Fibroblast of lung (primary cell): ENCODE measurements around the gene ZNF492. TPM values are rescaled to one million over a fixed set of nuclear protein-coding genes. Genes with fewer than 3 reads are reported as not detected.

Experiments used
- DNase-seq, 2 donors: peaks; one replicate each; pipeline versions ENCODE4 v3.0.0 to v3.0.0-alpha.2; 2010; ENCODE audit warnings: low read depth in 2 of 2
- H2AFZ ChIP-seq: 2 replicates; pipeline ENCODE4 v1.5.1; 2012; ENCODE audit warnings: low read length, control low read depth, inconsistent platforms
- H3K27ac ChIP-seq: 2 replicates; pipeline ENCODE4 v1.5.1; 2011; ENCODE audit warnings: low read length, control low read depth; ENCODE audit not compliant: insufficient read depth
- H3K27me3 ChIP-seq: 2 replicates; pipeline ENCODE4 v1.5.1; 2011; ENCODE audit warnings: mild to moderate bottlenecking, low read length; ENCODE audit not compliant: control insufficient read depth, insufficient read depth
- H3K36me3 ChIP-seq: 2 replicates; pipeline ENCODE4 v1.5.1; 2011; ENCODE audit warnings: low read length; ENCODE audit not compliant: control insufficient read depth, insufficient read depth
- H3K4me1 ChIP-seq: 2 replicates; pipeline ENCODE4 v1.5.1; 2011; ENCODE audit warnings: low read length; ENCODE audit not compliant: control insufficient read depth, insufficient read depth; ENCODE audit errors: extremely low read depth
- H3K4me2 ChIP-seq: 2 replicates; pipeline ENCODE4 v1.5.1; 2011; ENCODE audit warnings: low read length, control low read depth; ENCODE audit not compliant: insufficient read depth; ENCODE audit errors: extremely low read depth
- H3K4me3 ChIP-seq, 4 experiments: fragments of 200-600 bp in 1 of 4; sonication (generic) in 1 of 4; replicated peaks in 1 of 4; 2 replicates each; pipeline ENCODE4 v1.5.1; 2011 to 2016; ENCODE audit warnings: low read length in 4 of 4, low read depth in 3 of 4, mild to moderate bottlenecking in 3 of 4, control low read depth in 2 of 4, inconsistent platforms in 1 of 4, mixed read lengths in 1 of 4; ENCODE audit not compliant: insufficient read depth in 1 of 4; ENCODE audit errors: control extremely low read depth in 1 of 4
- H3K79me2 ChIP-seq: 2 replicates; pipeline ENCODE4 v1.5.1; 2012; ENCODE audit warnings: mild to moderate bottlenecking, low read length, inconsistent platforms; ENCODE audit not compliant: control insufficient read depth, insufficient read depth
- H3K9ac ChIP-seq: 2 replicates; pipeline ENCODE4 v1.5.1; 2011; ENCODE audit warnings: mild to moderate bottlenecking, low read length, control low read depth; ENCODE audit not compliant: insufficient read depth
- H3K9me3 ChIP-seq: 2 replicates; pipeline ENCODE4 v1.5.1; 2012; ENCODE audit warnings: low read depth, low read length; ENCODE audit not compliant: control insufficient read depth, insufficient read depth
- H4K20me1 ChIP-seq: 2 replicates; pipeline ENCODE4 v1.5.1; 2011; ENCODE audit warnings: low read length; ENCODE audit not compliant: control insufficient read depth, insufficient read depth; ENCODE audit errors: extremely low read depth
- CTCF ChIP-seq, 2 donors: IDR thresholded peaks in 1 of 2; conservative IDR thresholded peaks in 1 of 2; 1 replicate in 1 of 2; 2 replicates in 1 of 2; pipeline ENCODE4 v1.5.1; 2011 to 2012; ENCODE audit warnings: low read length in 2 of 2, control low read depth in 1 of 2, inconsistent platforms in 1 of 2, low read depth in 1 of 2, mild to moderate bottlenecking in 1 of 2
- EZH2 ChIP-seq: IDR thresholded peaks from 2 replicates; pipeline ENCODE4 v1.5.1; 2012; ENCODE audit warnings: low read length, control low read depth, mild to moderate bottlenecking; ENCODE audit errors: missing control alignments
- polyA plus RNA-seq, 2 donors: library from polyadenylated mRNA; depleted of rRNA in 1 of 2; stranded (reverse) in 1 of 2; unstranded in 1 of 2; fragments of >200 nt; gene quantifications; 2 replicates each; pipeline ENCODE4 v1.2.1, GENCODE V29; 2011 to 2012; ENCODE audit warnings: missing spikeins in 1 of 2
- total RNA-seq: library from RNA; depleted of rRNA; stranded (reverse); fragments of >200 nt; gene quantifications from 2 replicates; pipeline ENCODE4 v1.2.1, GENCODE V29; 2014

The ZNF492 gene
- total and polyA plus RNA-seq, 2 donors (not counting 1 experiment from before 2014, with no cell fraction given), result 0.28 to 0.50 TPM

GRCh38 chr19:22617614-22618320, 16.4 kb upstream of the ZNF492 start:
- no peak overlapping the region for H3K9ac ChIP-seq
- no peaks in the 10 kb centered on the region for H4K20me1 ChIP-seq
- no peaks in the 10 kb centered on the region for H3K79me2 ChIP-seq
- H3K36me3 ChIP-seq, result no peaks in the 10 kb centered on the region
- no peak overlapping the region for H3K27ac ChIP-seq
- no peaks in the 10 kb centered on the region for H3K27me3 ChIP-seq
- no peak overlapping the region for H3K4me3 ChIP-seq
- H3K4me2 ChIP-seq, result no peak overlapping the region
- H3K4me1 ChIP-seq, result no peaks in the 10 kb centered on the region
- no peak for DNase-seq
- TF ChIP-seq EZH2 (no peak), CTCF (conservative IDR thresholded peaks at IDR 0.05 in 1 of 2, IDR thresholded peaks at IDR 0.05 in 1 of 2; ENCODE audit: low read depth in 1 of 2, low read length in 2 of 2) (no peak)
- no peak overlapping the region for H2AFZ ChIP-seq
- H3K9me3 ChIP-seq, result no peaks in the 10 kb centered on the region

GRCh38 chr19:22619371-22619770, 14.8 kb upstream of the ZNF492 start:
- TF ChIP-seq CTCF (conservative IDR thresholded peaks at IDR 0.05 in 1 of 2, IDR thresholded peaks at IDR 0.05 in 1 of 2; ENCODE audit: low read depth in 1 of 2, low read length in 2 of 2) (no peak), EZH2 (no peak)
- H3K4me1 ChIP-seq, result no peaks in the 10 kb centered on the region
- no peaks in the 10 kb centered on the region for H3K27me3 ChIP-seq
- H3K27ac ChIP-seq, result no peak overlapping the region
- DNase-seq, result no peak
- H3K4me2 ChIP-seq, result no peak overlapping the region
- H3K36me3 ChIP-seq, result no peaks in the 10 kb centered on the region
- H3K79me2 ChIP-seq, result no peaks in the 10 kb centered on the region
- no peak overlapping the region for H3K9ac ChIP-seq
- no peak overlapping the region for H2AFZ ChIP-seq
- H4K20me1 ChIP-seq, result no peaks in the 10 kb centered on the region
- no peak overlapping the region for H3K4me3 ChIP-seq
- no peaks in the 10 kb centered on the region for H3K9me3 ChIP-seq

GRCh38 chr19:22619932-22620331, 14.2 kb upstream of the ZNF492 start:
- no peaks in the 10 kb centered on the region for H3K36me3 ChIP-seq
- DNase-seq, result no peak
- no peaks in the 10 kb centered on the region for H3K79me2 ChIP-seq
- no peaks in the 10 kb centered on the region for H3K9me3 ChIP-seq
- H4K20me1 ChIP-seq, result no peaks in the 10 kb centered on the region
- H3K27me3 ChIP-seq, result no peaks in the 10 kb centered on the region
- no peaks in the 10 kb centered on the region for H3K4me1 ChIP-seq
- no peak overlapping the region for H3K4me3 ChIP-seq
- TF ChIP-seq EZH2 (no peak), CTCF (conservative IDR thresholded peaks at IDR 0.05 in 1 of 2, IDR thresholded peaks at IDR 0.05 in 1 of 2; ENCODE audit: low read depth in 1 of 2, low read length in 2 of 2) (no peak)
- no peak overlapping the region for H3K4me2 ChIP-seq
- H3K9ac ChIP-seq, result no peak overlapping the region
- no peak overlapping the region for H2AFZ ChIP-seq
- no peak overlapping the region for H3K27ac ChIP-seq
